Myocyte (in vitro differentiated cells): ENCODE measurements around the gene FBXL7. TPM values are rescaled to one million over a fixed set of nuclear protein-coding genes. Genes with fewer than 3 reads are reported as not detected.

Experiments used
- DNase-seq: peaks from one replicate; pipeline ENCODE4 v3.0.0-alpha.2; 2012; ENCODE audit warnings: low read depth
- total RNA-seq: library from RNA; depleted of rRNA; stranded (reverse); fragments of >200 nt; gene quantifications from 2 replicates; pipeline ENCODE4 v1.2.3, GENCODE V29; 2014

FBXL7 gene
- total RNA-seq, 1 donor from 2014 or later, result 11.2 TPM

DNA sequence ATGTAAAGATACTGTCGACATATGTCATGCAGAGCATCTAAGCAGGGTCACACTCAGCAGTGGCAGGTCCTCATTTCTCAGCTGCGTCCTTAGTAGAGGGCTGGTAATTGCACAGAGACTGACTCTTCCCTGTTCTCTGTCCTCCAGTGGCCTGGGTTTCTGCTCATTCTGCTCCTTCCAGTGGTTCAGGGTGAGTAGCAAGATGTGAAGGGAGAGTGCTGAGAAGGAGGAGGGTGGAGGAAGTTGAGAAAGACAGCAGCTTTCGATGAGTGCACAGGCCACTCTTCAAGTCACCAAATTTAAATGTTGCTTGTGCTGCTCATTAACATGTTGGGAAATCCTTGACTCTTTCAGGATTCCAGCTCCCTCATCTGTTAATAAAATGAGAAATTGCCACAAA lies 203.9 kb downstream of the FBXL7 start:
- DNase-seq, result no peak

DNA sequence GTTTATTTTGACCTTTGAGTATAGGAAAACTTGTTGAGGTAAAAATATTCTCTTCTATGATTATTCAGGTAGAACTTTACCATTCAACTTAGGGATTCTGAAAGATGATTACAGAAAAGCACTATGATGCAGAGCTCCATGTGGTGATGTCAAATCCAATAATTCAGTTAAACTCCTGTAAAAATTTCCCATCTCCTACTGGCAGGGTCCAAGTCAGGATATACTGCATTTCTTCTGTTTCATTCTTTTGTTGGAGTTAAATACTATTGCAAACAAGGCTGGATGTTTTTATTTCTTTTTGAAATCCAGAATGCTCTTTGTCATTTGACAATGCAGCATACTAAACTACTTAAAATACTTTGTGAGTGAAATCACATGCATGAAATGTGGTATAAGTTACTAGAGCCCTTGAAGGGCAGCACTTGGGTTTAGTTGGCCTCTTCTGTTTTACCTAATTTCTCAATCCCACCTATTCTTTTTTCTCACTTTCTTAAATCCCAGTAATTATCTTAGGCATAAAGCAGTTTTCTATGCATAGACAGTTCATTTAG lies 204.5 kb downstream of the FBXL7 start:
- DNase-seq, result peak; percentile 18

DNA sequence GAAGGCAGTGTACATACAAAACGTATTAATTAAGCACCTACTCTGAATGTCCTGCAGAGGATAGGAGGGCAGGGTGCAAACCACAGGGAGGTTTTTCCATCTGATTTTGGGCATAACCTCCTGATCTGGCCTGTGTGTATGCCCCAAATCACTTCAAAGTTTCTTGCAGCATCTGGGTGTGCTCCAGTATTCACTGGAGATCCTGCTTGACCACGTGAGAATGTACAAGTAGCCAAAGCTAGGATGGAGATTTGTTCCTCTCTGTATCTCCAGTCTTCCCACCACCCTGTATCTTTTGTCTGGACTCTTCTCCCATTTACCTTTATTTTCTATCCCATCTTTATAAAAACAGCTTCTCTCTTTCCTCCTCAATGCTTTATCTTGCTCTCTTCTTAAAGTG lies 207.7 kb downstream of the FBXL7 start:
- DNase-seq, result no peak

DNA sequence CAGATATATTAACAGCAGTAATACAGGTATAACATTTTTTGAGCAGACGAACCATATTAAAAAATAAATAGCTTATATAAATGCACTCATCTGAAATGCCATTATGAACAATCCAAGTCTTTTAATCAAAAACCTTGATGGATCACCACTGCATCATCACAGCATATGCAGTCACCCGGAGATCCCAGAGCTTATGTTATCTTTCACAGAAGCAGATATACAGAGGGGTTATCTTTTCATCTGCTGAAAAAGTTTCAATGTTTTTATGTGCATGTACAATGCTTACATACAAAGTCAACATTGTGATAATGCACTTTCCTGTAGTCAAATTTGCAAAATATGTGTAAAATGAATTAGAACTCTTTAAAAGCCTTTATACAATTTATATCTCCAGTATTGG lies 211.9 kb downstream of the FBXL7 start:
- DNase-seq, result no peak

DNA sequence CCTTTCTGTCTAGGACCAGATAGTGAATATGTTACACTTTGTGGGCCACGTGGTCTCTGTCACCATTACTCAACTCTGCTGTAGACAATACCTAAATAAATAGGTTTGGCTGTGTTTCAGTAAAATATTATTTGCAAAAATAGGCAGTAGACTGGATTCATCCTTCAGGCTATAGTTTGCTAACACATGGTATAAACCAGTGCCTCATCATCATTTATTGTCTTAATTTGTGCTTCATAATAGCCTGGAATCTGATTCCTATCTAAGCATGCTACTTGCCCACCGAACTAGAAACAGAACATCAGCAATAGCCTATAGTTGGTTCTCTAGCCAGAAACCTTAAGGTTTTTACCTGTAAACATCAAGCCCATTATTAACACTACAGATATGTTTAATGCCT lies 215.6 kb downstream of the FBXL7 start:
- DNase-seq, result no peak

DNA sequence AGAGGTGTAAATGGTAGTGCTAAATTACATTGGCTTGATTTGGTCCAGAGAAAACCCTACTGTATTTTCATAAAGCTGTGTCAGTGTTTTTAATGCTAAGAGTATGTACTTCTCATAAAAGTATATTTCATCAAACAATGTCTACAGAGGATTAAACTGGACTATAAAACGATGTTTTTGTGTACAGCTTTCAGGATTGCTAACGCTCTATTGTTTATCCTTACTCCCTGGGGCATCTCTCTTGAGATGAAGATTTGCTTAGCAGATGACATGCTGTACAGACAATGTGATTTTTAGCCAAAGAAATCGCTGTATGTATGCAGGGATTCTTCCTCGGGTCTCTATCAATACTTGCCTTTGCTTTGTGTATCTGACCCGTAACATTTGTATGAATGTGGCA lies 216.0 kb downstream of the FBXL7 start:
- no peak for DNase-seq

DNA sequence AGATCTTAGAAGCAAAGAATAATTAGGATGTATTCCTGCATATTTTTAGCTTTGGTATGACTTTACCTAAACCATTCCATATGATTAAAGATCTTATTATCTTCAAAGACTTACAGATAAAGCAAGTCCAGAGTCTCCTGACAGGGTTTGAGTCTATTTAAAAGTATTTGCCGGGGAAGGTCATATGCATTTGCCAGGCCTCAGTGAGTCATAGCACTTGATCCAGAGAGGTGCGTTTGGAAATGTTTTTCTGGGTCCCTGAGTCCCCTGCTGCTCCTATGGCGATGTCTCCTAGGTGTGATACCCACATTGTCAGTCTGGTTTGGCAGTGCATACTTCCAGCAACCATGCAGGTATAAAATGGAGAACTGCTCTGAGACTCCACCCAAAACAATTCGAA lies 217.0 kb downstream of the FBXL7 start:
- no peak for DNase-seq

DNA sequence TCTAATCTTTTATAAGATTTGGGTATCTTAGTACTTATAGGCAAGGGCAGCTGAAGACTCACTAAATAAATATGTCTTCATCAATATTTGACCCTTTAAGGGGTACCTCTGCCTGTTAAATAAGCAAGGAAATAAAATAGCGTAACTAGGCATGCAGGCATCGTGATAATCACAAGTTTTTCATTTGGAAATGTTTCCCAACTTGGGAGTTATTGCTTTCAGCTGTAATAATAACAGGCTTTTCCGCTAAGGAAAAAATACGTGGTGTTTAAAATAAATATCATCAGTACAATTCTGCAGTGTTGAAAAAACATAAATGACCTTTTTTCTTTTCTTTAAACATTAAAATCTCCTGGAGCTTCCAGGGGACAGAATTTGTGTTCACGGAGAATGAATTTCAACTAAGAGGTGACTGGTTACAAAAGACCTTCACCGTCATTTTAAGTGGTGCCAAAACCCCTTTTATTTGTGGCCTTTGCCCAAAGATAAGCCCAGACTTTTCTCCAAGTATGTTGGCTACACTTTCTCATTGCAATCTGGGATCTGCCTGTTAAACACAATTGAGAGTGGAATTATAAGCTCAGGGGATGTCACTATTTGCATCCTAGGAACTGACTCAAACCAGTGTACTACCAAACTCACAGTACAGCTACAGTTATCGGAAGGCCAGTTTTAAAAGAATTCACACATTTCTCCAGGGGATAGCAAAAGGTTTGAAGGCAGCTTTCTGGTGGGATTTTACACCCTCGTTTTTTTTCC lies 218.6 kb downstream of the FBXL7 start:
- DNase-seq, result no peak

DNA sequence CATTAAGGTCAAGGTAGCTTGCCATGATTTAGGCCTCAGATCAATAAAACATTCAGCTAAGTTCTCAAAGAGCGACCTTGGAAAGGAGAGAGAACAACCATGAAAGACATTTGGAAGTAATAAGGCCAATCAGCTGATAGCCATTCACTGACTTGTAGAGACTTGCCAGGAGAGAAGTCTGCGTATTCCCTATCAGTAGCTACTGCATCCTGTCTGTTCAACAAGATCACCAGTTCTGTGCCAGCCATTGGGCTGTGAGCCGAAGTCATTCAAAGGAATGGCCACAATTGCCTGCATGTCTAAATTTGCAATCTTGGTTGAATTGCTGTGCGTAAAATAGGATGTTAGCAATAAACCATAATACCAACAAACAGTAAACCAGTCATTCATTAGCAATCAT lies 219.8 kb downstream of the FBXL7 start:
- DNase-seq, result no peak

DNA sequence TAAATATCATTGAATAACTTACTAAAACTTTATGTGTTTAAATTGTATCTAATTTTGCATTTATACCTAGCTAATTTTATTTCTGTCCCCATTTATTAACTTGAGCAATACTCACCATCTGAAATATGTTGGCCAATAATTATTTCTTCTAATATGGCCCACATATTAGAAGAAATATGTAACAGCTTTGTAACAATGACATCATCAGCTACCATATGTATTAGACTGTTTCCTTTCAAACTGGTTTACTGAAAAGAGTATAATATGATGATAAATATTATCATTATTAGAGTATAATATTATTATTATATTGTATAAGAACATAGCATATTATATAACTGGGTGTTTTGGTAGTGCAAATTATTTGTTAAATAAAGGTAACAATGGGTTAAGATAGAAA lies 220.5 kb downstream of the FBXL7 start:
- no peak for DNase-seq

DNA sequence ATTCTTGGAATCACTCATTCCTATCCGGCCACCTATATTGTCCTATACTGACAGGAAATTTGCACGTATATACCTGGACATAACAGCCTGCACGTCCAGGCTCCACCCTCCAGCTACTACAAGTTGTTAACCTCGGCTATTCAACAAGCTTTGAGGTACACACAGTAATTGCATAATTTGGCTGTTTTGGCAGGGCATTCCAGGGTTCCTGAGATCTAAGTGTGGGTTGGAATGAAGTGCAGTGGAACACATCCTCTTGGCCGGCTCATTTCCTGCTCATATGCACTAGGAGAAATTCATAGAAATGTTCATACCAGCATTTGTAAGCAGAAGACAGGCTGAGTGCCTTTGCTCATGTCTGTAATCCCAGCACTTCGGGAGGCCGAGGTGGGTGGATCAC lies 222.3 kb downstream of the FBXL7 start:
- DNase-seq, result no peak

DNA sequence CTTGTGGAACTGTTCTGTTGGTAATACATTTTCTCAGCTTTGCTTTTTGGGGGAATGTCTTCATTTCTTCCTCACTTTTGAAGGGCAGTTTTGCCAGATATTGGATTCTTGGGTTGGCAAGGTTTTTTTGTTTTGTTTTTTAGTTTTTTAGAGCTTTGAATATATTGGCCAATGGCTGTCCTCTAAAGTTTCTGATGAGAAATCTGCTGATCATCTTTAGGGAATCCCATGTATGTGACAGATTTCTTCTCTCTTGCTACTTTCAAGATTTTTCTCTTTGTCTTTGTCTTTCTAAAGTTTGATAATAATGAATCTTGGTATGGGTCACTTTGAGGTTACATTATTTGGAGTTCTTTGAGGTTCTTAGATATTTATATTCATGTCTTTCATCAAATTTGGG lies 227.4 kb downstream of the FBXL7 start:
- no peak for DNase-seq

DNA sequence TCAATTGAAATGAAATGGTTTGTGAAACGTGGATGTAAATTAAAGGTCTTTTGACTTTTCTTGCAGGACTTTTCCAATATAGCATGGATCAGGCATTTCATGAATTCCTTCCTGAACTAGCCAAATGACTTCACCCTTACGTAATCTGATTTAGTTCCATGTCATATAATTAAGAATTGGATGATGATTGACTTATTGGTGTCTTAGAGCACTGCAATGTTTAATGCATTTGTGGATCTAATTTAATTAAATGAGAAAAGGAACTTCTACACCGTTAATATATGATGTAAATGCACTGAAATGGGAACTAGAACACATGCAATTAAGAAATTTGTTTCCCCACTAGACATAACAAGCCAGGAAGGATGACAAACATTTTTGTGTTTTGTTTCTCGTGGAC lies 228.8 kb downstream of the FBXL7 start:
- DNase-seq, result no peak

DNA sequence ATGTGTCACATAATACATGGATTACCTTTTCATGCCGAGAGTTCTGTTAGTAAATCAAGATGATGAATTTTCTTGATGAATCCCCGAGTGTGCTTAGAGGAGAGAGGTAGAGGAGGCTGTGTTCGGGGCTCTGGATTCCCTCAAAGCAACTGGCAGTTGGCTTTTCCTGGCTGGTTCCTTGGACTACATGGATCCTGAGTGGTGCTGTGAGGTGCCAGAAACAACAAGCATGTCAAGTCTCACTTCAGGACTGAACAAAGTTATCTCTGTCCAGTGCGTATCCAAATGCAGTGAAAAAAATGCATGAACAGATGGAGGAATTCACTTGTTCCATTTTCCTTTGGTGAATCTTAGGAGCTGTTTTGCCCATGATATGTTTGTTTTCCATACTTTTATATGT lies 231.7 kb downstream of the FBXL7 start:
- no peak for DNase-seq

DNA sequence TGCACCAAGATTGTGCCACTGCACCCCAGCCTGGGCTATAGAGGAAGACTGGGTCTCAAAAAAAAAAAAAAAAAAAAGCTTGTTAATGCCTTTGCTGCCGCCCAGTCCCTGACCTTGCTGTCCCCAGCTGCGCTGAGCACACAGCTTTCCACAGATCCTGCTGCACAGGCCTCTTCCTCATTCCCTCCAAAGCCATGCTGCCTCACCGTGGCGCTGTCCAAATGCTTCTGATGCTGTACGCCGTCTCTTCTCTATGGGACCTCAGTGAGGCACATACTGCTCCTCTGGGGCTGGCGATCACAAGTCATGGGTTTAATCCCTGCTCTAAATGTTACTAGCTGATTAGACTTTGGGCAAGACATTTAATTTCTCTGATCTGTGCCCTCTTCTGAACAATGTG lies 234.1 kb downstream of the FBXL7 start:
- DNase-seq, result no peak

DNA sequence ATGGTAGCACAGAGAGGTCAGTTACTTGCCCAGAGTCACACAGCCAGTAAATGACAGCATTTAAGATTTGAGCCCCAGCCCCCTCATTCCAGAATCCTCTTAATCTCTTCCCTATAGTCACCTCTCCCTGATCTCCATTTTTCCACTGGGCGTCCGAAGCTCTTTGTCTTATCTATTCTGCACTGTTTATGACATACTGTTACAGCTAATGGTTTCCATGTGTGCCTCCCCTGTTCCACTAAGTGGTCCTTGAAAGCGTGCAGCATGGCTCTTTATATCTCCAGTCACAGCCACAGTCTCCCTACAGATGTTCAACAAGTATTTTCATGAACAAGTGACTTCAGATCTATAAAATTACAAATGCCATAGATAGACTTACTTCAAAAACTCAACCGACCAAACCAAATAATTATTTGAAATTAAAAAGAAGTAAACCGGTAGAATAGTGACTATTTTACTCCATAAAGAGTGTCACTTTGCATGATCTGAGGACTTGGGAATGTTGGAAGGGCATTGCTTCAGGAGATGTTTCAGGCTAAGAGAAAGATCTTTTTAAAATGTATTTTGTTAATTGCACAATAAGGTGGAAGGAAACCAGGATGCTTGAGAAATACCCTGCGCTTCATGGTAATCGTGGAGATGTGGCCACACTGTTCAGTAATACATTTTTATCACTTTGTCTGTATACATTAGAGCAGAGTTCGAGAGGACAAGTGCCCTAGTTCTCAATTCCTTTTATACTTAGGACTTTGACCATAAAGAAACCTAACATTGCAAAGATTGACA lies 237.2 kb downstream of the FBXL7 start:
- DNase-seq, result no peak

DNA sequence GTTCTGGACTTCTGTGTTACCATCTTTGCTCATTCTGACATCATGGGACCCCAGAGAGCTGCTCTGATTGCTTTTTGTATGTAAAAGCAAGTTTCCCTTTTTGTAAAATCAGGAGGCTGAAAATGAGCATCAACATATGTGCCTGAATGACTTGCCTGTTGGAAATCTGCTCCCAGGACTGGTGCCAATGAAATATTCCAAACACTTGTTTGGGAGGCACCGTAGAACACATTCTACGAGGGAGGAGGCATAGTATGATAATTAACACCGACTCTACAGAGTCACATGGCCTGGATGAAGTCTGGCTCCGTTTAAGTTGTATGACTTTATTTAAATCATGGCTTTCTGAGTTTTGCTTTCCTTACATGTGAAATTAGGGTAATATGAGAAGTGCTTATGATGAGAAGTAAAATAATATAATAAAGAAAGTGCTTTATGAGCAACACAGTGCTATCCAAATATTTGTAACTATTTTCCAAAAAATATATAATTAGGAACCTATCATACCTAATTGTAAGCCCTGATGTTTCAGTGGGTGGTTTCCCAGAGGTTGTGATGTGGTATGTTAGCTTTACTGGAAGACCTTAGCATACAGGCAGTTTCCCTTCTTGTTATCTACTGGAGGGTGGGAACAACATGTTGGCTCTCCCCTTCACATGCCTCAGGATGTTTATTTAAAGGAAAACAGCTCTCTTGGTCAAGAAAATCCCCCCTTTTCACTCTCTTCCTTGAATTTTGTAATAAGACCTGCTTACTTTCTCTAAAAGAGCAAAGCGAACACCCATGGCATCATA lies 238.1 kb downstream of the FBXL7 start:
- no peak for DNase-seq

DNA sequence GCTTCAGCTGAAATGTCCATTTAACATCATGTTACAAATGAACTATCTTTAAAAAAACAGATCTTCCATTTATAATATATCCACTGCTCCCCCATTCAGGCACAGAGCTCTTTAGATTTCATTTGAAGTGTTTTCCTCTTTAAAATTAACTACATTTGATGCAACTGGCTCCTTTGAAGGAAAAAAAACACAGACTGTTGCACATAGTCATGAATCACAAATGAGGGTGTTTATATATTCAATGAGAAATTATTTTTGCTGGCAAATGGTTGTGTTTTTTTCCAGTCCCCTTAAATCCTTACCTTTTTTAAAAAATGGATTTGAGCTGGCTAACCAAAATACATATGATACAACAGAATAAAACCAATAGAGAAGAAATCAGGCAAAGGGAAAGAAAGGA lies 240.4 kb downstream of the FBXL7 start:
- DNase-seq, result no peak

DNA sequence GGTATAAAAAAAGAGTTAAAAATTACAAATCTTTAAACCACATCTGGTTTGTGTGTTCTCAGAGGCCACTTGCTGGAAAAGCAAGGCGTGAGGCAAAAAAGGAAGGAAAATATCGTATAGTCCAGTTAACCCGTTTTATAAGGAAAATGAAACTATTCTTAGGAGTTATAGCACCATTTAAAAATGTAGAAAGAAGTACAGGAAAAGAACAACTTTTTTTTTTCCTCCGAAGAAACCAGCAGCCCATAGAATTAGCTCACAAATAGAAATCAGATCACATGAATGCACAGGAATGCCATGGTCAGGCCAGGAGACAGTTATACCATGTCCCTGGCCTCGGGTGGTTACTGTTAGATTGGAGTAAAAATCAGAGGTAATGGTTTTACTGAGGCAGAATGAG lies 241.6 kb downstream of the FBXL7 start:
- no peak for DNase-seq

DNA sequence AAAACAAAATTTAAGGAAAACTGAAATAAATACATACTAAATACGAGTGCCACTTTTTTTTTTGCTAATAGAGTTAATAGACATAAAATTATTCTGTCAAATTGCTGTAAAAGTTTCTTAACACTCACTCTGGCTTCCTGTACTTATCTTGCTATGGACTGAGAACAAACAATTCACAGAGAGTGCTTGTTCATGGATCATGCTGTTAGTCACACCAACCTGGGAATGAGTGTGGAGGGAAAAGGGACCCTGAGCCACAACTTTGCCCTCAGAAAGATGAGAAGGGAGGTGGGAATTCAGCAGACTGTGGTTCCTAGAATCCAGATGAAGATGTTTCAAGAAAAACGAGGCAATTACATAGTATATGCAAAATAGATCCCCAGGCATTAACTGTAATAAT lies 246.9 kb downstream of the FBXL7 start:
- no peak for DNase-seq

DNA sequence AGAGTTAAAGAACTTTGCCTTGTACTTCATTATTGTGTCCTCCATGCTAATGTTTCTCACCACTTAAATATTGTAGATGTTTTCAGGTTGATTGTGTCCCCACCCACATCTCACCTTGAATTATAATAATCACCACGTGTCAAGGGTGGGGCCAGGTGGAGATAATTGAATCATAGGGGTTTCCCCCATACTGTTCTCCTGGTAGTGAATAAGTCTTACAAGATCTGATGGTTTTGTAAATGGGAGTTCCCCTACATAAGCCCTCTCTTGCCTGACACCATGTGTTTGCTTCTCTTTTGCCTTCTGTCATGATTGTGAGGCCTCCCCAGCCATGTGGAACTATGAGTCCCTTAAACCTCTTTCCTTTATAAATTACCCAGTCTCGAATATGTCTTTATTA lies 248.3 kb downstream of the FBXL7 start:
- DNase-seq, result no peak
